ENCODE measurements around the gene RELL2.

Gene RELL2

DNA sequence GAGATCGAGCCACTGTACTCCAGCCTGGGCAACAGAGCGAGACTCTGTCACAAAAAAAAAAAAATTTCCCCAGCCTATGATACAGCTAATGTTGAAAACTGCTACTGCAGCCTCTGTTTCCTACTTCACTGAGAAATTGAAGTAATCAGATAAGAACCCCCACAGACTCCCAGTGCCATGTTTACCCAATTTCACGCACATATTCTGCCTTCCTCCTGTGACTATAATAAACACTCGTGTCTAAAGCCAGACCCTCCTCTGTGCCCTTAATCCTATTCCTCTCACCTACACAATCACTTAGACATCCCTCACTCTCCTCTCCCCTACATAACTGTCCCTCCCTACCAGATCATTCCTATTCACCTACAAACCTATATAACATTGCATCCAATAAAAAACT, 38.9 kb downstream of the RELL2 start:
- TF ChIP-seq CTCF (conservative IDR thresholded peaks at IDR 0.05; ENCODE audit: low read depth, low read length) = no peak
- H3K4me3 ChIP-seq (ENCODE audit: low read depth, low read length) = no peak overlapping the region
- no peak for DNase-seq (ENCODE audit: low read depth)

DNA sequence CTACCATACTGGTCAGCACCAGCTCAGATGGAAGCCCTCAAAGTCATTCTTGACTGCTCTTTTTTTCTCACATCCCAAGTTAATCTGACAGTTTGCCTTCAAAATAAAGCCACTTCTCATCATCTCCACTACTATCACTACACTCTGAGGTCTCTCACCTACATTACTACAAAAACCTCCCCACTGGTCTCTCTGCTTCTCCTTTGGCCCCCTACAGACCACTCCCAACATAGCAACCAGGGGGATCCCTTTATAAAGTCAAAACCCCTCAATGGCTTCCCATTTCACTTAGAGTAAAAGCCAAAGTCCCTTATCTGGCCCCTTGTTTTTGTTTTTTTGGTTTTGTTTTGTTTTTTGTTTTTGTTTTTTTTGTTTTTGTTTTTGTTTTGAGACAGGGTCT, 40.6 kb downstream of the RELL2 start:
- DNase-seq (ENCODE audit: low read depth) = no peak
- H3K4me3 ChIP-seq (ENCODE audit: low read depth, low read length) = no peak overlapping the region
- peak; percentile 31 for TF ChIP-seq CTCF (conservative IDR thresholded peaks at IDR 0.05; ENCODE audit: low read depth, low read length)

DNA sequence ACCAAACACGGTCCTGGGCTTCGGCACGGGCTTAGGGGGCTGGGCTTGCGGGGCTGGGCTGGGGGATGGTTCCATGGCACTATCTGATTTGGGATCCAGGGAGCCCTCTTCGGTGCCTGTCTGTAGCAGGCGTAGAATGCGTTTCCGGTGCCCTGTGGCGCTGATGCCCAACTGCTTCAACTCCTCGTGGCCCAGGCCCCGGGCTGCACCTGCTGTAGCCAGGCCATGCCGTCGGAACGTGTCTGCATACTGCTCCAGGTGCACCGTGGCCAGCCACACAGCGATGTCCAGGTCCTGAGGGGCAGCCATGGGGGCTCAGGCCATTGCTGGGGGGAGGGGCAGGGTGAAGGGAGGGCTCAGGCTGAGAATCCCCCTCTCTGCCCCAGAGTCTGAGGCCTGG, 43.4 kb downstream of the RELL2 start:
- H3K4me3 ChIP-seq (ENCODE audit: low read depth, low read length) = no peak overlapping the region
- no peak for DNase-seq (ENCODE audit: low read depth)
- no peak for TF ChIP-seq CTCF (conservative IDR thresholded peaks at IDR 0.05; ENCODE audit: low read depth, low read length)

DNA sequence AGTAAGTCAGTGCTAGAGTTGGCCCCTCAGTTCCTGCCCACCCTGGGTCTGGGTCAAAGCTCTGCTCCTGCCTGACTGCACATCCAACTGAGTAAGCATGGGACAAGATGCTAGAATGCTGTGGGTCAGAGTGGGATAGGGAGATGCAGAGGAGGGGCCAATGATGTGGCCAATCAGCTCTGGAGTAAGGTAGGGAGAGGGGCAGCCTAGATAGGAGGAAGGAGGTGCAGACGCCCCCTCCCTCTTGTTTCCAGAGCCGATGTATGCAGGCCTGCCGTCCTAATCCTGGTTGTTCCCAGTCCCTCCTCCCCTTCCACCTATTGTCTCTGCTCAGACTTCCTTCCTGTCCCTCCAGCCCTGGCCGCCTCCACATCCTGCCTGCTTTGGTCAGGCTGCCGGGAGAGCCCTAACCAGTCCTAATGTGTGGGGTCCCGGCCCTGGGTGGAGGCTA, 44.0 kb downstream of the RELL2 start:
- H3K4me3 ChIP-seq (ENCODE audit: low read depth, low read length) = peak overlapping the region; percentile 61
- no peak for TF ChIP-seq CTCF (conservative IDR thresholded peaks at IDR 0.05; ENCODE audit: low read depth, low read length)
- DNase-seq (ENCODE audit: low read depth) = peak; percentile 33

DNA sequence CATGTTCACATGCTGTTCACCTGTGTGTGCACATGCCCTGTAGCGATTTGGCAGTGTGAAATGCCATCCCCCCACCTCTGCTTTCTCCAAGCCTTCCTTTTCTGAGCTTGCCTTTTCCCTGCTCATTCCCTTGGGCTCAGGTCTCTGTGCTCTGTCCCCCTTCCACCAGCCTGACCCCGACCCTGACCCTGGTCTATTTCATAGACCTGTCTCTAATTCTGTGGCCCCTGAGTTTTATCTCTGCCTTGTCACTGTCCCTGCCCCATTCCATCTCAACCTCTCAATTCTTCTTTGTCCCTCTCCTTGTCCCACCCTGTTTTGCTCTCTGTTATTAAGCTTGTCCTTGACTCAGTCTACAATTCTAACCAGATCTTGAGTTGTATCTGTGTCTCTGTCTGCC, 44.5 kb downstream of the RELL2 start:
- no peak for TF ChIP-seq CTCF (conservative IDR thresholded peaks at IDR 0.05; ENCODE audit: low read depth, low read length)
- no peak for DNase-seq (ENCODE audit: low read depth)
- H3K4me3 ChIP-seq (ENCODE audit: low read depth, low read length) = peak overlapping the region; percentile 61

- H3K4me3 ChIP-seq (ENCODE audit: low read depth, low read length) = peak within 1 kb of the TSS; percentile 61
- TF ChIP-seq CTCF (conservative IDR thresholded peaks at IDR 0.05; ENCODE audit: low read depth, low read length) = no peak
- DNase-seq (ENCODE audit: low read depth) = peak; percentile 78
These were observed 45.2 kb downstream of the RELL2 start, which contains the start of gene ARAP3 for GRCh38 chr5:141681695-141682641. Gene ARAP3, minus strand, starts transcription at chr5:141682230. Its CDS starts 1,744 bp downstream, at chr5:141680486.
